ENCODE measurements around the gene ZNF106.

The ZNF106 gene

GRCh38 chr15:42498212-42499068 lies 7.5 kb upstream of the ZNF106 start:
- Mint-ChIP-seq H3K27ac (peak overlapping the region; percentile 15 to 75), H3K4me3 (peak overlapping the region in 1 of 2 donors; percentile 35), H3K9me3 (no peaks in the 10 kb centered on the region), H3K36me3 (ENCODE audit: insufficient read depth) (peaks cover 9% of the 10 kb centered on the region), H3K4me1 (ENCODE audit: low read depth in 2 of 2) (peaks cover 47 to 52% of the 10 kb centered on the region in 2 donors), H3K27me3 (no peaks in the 10 kb centered on the region)
- ATAC-seq (replicated peaks) (no peak), DNase-seq (no peak)

GRCh38 chr15:42495361-42496212 lies 4.6 kb upstream of the ZNF106 start, which contains the start of gene SNAP23:
Gene SNAP23 (plus strand): TSS chr15:42495634. CDS start chr15:42511847, 16,213 bp downstream.
- peak; percentile 87 for ATAC-seq (replicated peaks)
- H3K4me1 Mint-ChIP-seq (ENCODE audit: low read depth in 2 of 2): peaks cover 52 to 60% of the 10 kb centered on the region in 2 donors

GRCh38 chr15:42494998-42495360 lies 4.0 kb upstream of the ZNF106 start:
- Mint-ChIP-seq H3K4me1 (ENCODE audit: low read depth in 2 of 2) (peaks cover 49 to 60% of the 10 kb centered on the region in 2 donors), H3K36me3 (ENCODE audit: insufficient read depth) (peaks cover 20% of the 10 kb centered on the region), H3K4me3 (peak overlapping the region; percentile 96 to 98), H3K9me3 (no peaks in the 10 kb centered on the region), H3K27ac (peak overlapping the region; percentile 95 to 97), H3K27me3 (no peaks in the 10 kb centered on the region)
- ATAC-seq (replicated peaks): no peak
- DNase-seq: no peak

More at GRCh38 chr15:42495361-42496212, 4.6 kb upstream of the ZNF106 start, which contains the start of gene SNAP23:
- Mint-ChIP-seq H3K27ac (peak within 1 kb of the TSS; percentile 95 to 97), H3K27me3 (no peaks in the 10 kb centered on the region), H3K36me3 (ENCODE audit: insufficient read depth) (peaks cover 17% of the 10 kb centered on the region), H3K4me3 (peak within 1 kb of the TSS; percentile 96 to 98), H3K9me3 (no peaks in the 10 kb centered on the region)
- DNase-seq: peak; percentile 66 to 70 (median 68)

GRCh38 chr15:42493679-42494078 lies 2.7 kb upstream of the ZNF106 start:
- Mint-ChIP-seq H3K4me1 (ENCODE audit: low read depth in 2 of 2) (peaks cover 46 to 62% of the 10 kb centered on the region in 2 donors), H3K27ac (peak overlapping the region in 1 of 2 donors; percentile 5), H3K9me3 (no peaks in the 10 kb centered on the region), H3K27me3 (no peaks in the 10 kb centered on the region), H3K36me3 (ENCODE audit: insufficient read depth) (peaks cover 20% of the 10 kb centered on the region), H3K4me3 (peak overlapping the region; percentile 37 to 51)
- DNase-seq (no peak), ATAC-seq (replicated peaks) (no peak)

GRCh38 chr15:42491539-42492225 lies 741 bp upstream of the ZNF106 start:
- ATAC-seq (replicated peaks) (no peak), DNase-seq (no peak)
- Mint-ChIP-seq H3K36me3 (ENCODE audit: insufficient read depth) (peaks cover 20% of the 10 kb centered on the region), H3K4me1 (ENCODE audit: low read depth in 2 of 2) (peaks cover 40 to 57% of the 10 kb centered on the region in 2 donors), H3K4me3 (peak overlapping the region; percentile 96 to 98), H3K27me3 (no peaks in the 10 kb centered on the region), H3K9me3 (no peaks in the 10 kb centered on the region), H3K27ac (peak overlapping the region; percentile 99)

- Mint-ChIP-seq H3K9me3 (no peaks in the 10 kb centered on the region), H3K36me3 (ENCODE audit: insufficient read depth) (peaks cover 18% of the 10 kb centered on the region), H3K4me3 (peak overlapping the region; percentile 96 to 98), H3K27ac (peak overlapping the region; percentile 99), H3K4me1 (ENCODE audit: low read depth in 2 of 2) (peaks cover 27 to 43% of the 10 kb centered on the region in 2 donors), H3K27me3 (no peaks in the 10 kb centered on the region)
- ATAC-seq (replicated peaks): no peak
- DNase-seq: no peak
Measured at GRCh38 chr15:42490291-42490670, 660 bp downstream of the ZNF106 start.

- Mint-ChIP-seq H3K27ac (no peak overlapping the region), H3K4me3 (no peak overlapping the region), H3K4me1 (ENCODE audit: low read depth in 2 of 2) (peaks cover 11 to 19% of the 10 kb centered on the region in 2 donors), H3K27me3 (no peaks in the 10 kb centered on the region), H3K9me3 (no peaks in the 10 kb centered on the region), H3K36me3 (ENCODE audit: insufficient read depth) (peaks cover 4% of the 10 kb centered on the region)
- DNase-seq: no peak
- no peak for ATAC-seq (replicated peaks)
Measured at GRCh38 chr15:42483677-42484076, 7.3 kb downstream of the ZNF106 start.

GRCh38 chr15:42482701-42483100 lies 8.2 kb downstream of the ZNF106 start:
- Mint-ChIP-seq H3K27ac (no peak overlapping the region), H3K27me3 (no peaks in the 10 kb centered on the region), H3K36me3 (ENCODE audit: insufficient read depth) (peaks cover 4% of the 10 kb centered on the region), H3K9me3 (no peaks in the 10 kb centered on the region), H3K4me3 (no peak overlapping the region), H3K4me1 (ENCODE audit: low read depth in 2 of 2) (peaks cover 5 to 13% of the 10 kb centered on the region in 2 donors)
- DNase-seq: no peak
- no peak for ATAC-seq (replicated peaks)

- Mint-ChIP-seq H3K36me3 (ENCODE audit: insufficient read depth) (no peaks in the 10 kb centered on the region), H3K4me3 (no peak overlapping the region), H3K9me3 (no peaks in the 10 kb centered on the region), H3K27me3 (no peaks in the 10 kb centered on the region), H3K4me1 (ENCODE audit: low read depth in 2 of 2) (peaks cover 3 to 8% of the 10 kb centered on the region in 2 donors), H3K27ac (no peak overlapping the region)
- ATAC-seq (replicated peaks) (no peak), DNase-seq (no peak)
Measured at GRCh38 chr15:42474827-42475226, 16.1 kb downstream of the ZNF106 start.

GRCh38 chr15:42471002-42471401 lies 19.9 kb downstream of the ZNF106 start:
- no peaks in the 10 kb centered on the region for H3K9me3 Mint-ChIP-seq
- DNase-seq (no peak), ATAC-seq (replicated peaks) (no peak)
- H3K4me3 Mint-ChIP-seq: no peak overlapping the region
- H3K27me3 Mint-ChIP-seq: no peaks in the 10 kb centered on the region
- peaks cover 3 to 4% of the 10 kb centered on the region in 2 donors for H3K4me1 Mint-ChIP-seq (ENCODE audit: low read depth in 2 of 2)
- no peak overlapping the region for H3K27ac Mint-ChIP-seq
- H3K36me3 Mint-ChIP-seq (ENCODE audit: insufficient read depth): peaks cover 13% of the 10 kb centered on the region

- ATAC-seq (replicated peaks): no peak
- Mint-ChIP-seq H3K4me3 (no peak overlapping the region), H3K36me3 (ENCODE audit: insufficient read depth) (peaks cover 24% of the 10 kb centered on the region), H3K27ac (peak overlapping the region in 1 of 2 donors; percentile 29), H3K4me1 (ENCODE audit: low read depth in 2 of 2) (no peaks in the 10 kb centered on the region), H3K9me3 (no peaks in the 10 kb centered on the region), H3K27me3 (no peaks in the 10 kb centered on the region)
- no peak for DNase-seq
Measured at GRCh38 chr15:42465520-42466259, 25.3 kb downstream of the ZNF106 start.

GRCh38 chr15:42461261-42461660 lies 29.7 kb downstream of the ZNF106 start:
- Mint-ChIP-seq H3K27me3 (no peaks in the 10 kb centered on the region), H3K4me3 (no peak overlapping the region), H3K4me1 (ENCODE audit: low read depth in 2 of 2) (peaks cover 2 to 13% of the 10 kb centered on the region in 2 donors), H3K9me3 (no peaks in the 10 kb centered on the region), H3K27ac (no peak overlapping the region), H3K36me3 (ENCODE audit: insufficient read depth) (peaks cover 20% of the 10 kb centered on the region)
- DNase-seq: no peak
- ATAC-seq (replicated peaks): no peak

Data from effector memory CD8-positive, alpha-beta T cell (primary cell).